CD4-positive, CD25-positive, alpha-beta regulatory T cell (primary cell): ENCODE measurements around the gene RICTOR. TPM values are rescaled to one million over a fixed set of nuclear protein-coding genes. Genes with fewer than 3 reads are reported as not detected.

Experiments used
- ATAC-seq, 2 donors: fragments of 150-1000 bp; cut with Tn5 transposase; one replicate each; pipeline ENCODE4 v1.10.0; 2021; ENCODE audit warnings: low read depth in 2 of 2, moderate number of reproducible peaks in 2 of 2, moderate library complexity in 1 of 2
- DNase-seq, 3 donors: peaks; one replicate each; pipeline versions ENCODE4 v3.0.0 to v3.0.0-alpha.2; 2012 to 2022; ENCODE audit warnings: mixed read lengths in 1 of 3
- H3K27ac ChIP-seq: one replicate; pipeline ENCODE4 v1.7.0; 2013; ENCODE audit warnings: mild to moderate bottlenecking, low read length; ENCODE audit not compliant: insufficient read depth, poor library complexity, severe bottlenecking
- H3K27me3 ChIP-seq: one replicate; pipeline ENCODE4 v1.7.0; 2013; ENCODE audit warnings: low read length; ENCODE audit not compliant: control insufficient read depth, insufficient read depth
- H3K36me3 ChIP-seq: one replicate; pipeline ENCODE4 v1.7.0; 2013; ENCODE audit warnings: mild to moderate bottlenecking, low read length, moderate library complexity; ENCODE audit not compliant: control insufficient read depth, insufficient read depth
- H3K4me1 ChIP-seq: 2 replicates; pipeline ENCODE4 v1.7.0; 2013; ENCODE audit warnings: mild to moderate bottlenecking, low read length; ENCODE audit not compliant: insufficient read depth, control insufficient read depth, poor library complexity, severe bottlenecking
- H3K4me3 ChIP-seq: one replicate; pipeline ENCODE4 v1.7.0; 2013; ENCODE audit warnings: low read depth, mild to moderate bottlenecking, low read length, moderate library complexity
- H3K9me3 ChIP-seq, 2 experiments: 1 replicate in 1 of 2; 2 replicates in 1 of 2; pipeline ENCODE4 v1.7.0; 2013; ENCODE audit warnings: low read length in 2 of 2, mild to moderate bottlenecking in 1 of 2, moderate library complexity in 1 of 2; ENCODE audit not compliant: control insufficient read depth in 2 of 2
- H3K27ac Mint-ChIP-seq, 3 donors: one replicate each; pipeline ENCODE4 v1.8.0; 2020 to 2022; ENCODE audit warnings: mild to moderate bottlenecking in 3 of 3, mixed read lengths in 3 of 3, moderate library complexity in 2 of 3
- H3K27me3 Mint-ChIP-seq: one replicate; pipeline ENCODE4 v1.8.0; 2022; ENCODE audit warnings: mild to moderate bottlenecking, mixed read lengths
- H3K36me3 Mint-ChIP-seq: one replicate; pipeline ENCODE4 v1.8.0; 2020; ENCODE audit warnings: mixed read lengths
- H3K4me1 Mint-ChIP-seq, 4 donors: one replicate each; pipeline ENCODE4 v1.8.0; 2020 to 2022; ENCODE audit warnings: mixed read lengths in 4 of 4, mild to moderate bottlenecking in 1 of 4
- H3K4me3 Mint-ChIP-seq, 4 donors: one replicate each; pipeline ENCODE4 v1.8.0; 2020 to 2022; ENCODE audit warnings: mild to moderate bottlenecking in 4 of 4, mixed read lengths in 4 of 4, moderate library complexity in 3 of 4
- H3K9me3 Mint-ChIP-seq, 7 donors: one replicate each; pipeline ENCODE4 v1.8.0; 2020 to 2022; ENCODE audit warnings: mixed read lengths in 7 of 7, mild to moderate bottlenecking in 3 of 7, moderate library complexity in 2 of 7
- polyA plus RNA-seq, 4 donors: library from polyadenylated mRNA; unstranded; fragments of 300-500 nt; fragmentation: Illumina TruSeq; gene quantifications; one replicate each; pipeline ENCODE4 v1.2.3, GENCODE V29; 2021
- total RNA-seq: library from RNA; stranded (reverse); gene quantifications from one replicate; pipeline ENCODE4 v1.2.3, GENCODE V29; 2022

The RICTOR gene
- total and polyA plus RNA-seq, 5 donors from 2014 or later = 11.3 to 84.0 (median 15.2) TPM

DNA sequence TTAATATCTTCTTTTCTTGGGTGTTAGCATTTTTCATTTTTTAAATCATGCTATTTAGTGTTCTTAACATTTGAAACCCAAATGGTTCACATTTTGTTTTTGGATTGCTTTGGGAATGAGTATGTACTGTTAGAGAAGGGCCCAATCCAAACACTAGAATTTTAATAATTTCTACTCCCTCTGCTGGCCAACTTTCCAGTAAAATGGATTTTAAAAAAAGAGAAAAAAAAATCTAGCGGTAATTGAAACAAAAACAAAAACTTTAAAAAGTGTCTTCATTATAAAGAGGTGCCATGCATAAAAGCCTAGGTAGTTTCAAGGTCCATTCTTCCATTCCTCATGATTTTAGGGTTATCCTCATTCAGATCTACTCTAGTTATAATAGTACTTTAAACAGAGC lies 32.1 kb upstream of the RICTOR start:
- no peak overlapping the region for H3K4me3 ChIP-seq
- ATAC-seq (no peak), DNase-seq (no peak)
- Mint-ChIP-seq H3K36me3 (peaks cover 53% of the 10 kb centered on the region), H3K4me3 (no peak overlapping the region), H3K9me3 (no peaks in the 10 kb centered on the region), H3K4me1 (peaks cover 10 to 22% (median 14%) of the 10 kb centered on the region in 4 donors), H3K27ac (no peak overlapping the region), H3K27me3 (no peaks in the 10 kb centered on the region)
- no peaks in the 10 kb centered on the region for H3K27me3 ChIP-seq
- peaks cover 85% of the 10 kb centered on the region for H3K36me3 ChIP-seq
- no peaks in the 10 kb centered on the region for H3K9me3 ChIP-seq
- no peaks in the 10 kb centered on the region for H3K4me1 ChIP-seq
- H3K27ac ChIP-seq = no peak overlapping the region

DNA sequence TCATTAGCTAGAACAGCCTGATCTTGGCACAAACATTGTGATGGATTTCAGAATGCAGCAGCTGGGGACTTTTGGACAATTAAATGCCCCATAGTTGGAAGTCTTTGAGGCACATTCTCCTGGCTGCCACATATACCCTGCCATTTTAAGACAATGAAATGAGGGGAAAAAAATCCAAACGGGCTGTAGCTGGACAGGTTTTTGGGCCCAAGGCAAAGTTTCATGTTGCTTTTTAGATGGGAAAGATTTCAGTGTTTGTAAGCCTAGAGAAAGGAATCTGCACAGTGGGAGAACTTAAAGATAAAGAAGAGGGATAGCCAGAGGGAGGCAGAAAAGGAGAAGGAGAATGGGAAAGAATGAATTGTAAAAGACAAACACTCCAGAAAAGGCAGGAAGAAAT lies 30.0 kb upstream of the RICTOR start:
- H3K36me3 ChIP-seq = peaks cover 64% of the 10 kb centered on the region
- no peak overlapping the region for H3K4me3 ChIP-seq
- ATAC-seq = no peak
- H3K4me1 ChIP-seq = no peaks in the 10 kb centered on the region
- Mint-ChIP-seq H3K4me3 (no peak overlapping the region), H3K9me3 (no peaks in the 10 kb centered on the region), H3K4me1 (peaks cover 19 to 36% (median 29%) of the 10 kb centered on the region in 4 donors), H3K27ac (peak overlapping the region; percentile 42 to 66 (median 59)), H3K36me3 (peaks cover 43% of the 10 kb centered on the region), H3K27me3 (no peaks in the 10 kb centered on the region)
- no peaks in the 10 kb centered on the region for H3K9me3 ChIP-seq
- no peak overlapping the region for H3K27ac ChIP-seq
- no peak for DNase-seq
- H3K27me3 ChIP-seq = no peaks in the 10 kb centered on the region

DNA sequence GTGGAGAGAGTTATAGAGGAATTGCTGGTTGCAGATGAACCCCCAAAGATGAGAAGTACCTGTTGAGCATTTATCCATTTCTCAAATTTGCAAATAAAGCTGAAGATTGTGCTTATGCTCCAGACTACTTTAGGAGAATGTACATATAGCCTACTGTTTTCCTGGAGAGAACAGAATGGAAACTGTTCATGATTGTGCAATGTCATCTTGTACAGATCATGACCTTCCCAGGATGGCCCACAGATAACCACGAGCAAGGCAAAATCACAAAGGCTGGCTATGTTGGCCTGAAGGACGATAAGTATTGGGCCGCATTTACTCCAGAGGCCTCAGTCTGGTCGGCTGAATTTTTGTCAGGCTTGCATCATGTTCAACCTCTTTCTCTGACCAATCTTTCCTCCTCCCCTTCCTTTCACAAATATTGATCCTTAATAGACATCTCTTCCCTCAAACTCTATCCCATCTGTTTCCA lies 28.5 kb upstream of the RICTOR start:
- H3K27me3 Mint-ChIP-seq = no peaks in the 10 kb centered on the region
- H3K9me3 Mint-ChIP-seq = no peaks in the 10 kb centered on the region
- peaks cover 19 to 37% (median 29%) of the 10 kb centered on the region in 4 donors for H3K4me1 Mint-ChIP-seq
- Histone ChIP-seq H3K9me3 (no peaks in the 10 kb centered on the region), H3K36me3 (peaks cover 50% of the 10 kb centered on the region), H3K4me3 (no peak overlapping the region), H3K27ac (no peak overlapping the region), H3K27me3 (no peaks in the 10 kb centered on the region), H3K4me1 (no peaks in the 10 kb centered on the region)
- DNase-seq = no peak
- H3K4me3 Mint-ChIP-seq = peak overlapping the region in 1 of 4 donors; percentile 23
- H3K36me3 Mint-ChIP-seq = peaks cover 33% of the 10 kb centered on the region
- ATAC-seq = no peak
- H3K27ac Mint-ChIP-seq = peak overlapping the region; percentile 1 to 36 (median 29)

DNA sequence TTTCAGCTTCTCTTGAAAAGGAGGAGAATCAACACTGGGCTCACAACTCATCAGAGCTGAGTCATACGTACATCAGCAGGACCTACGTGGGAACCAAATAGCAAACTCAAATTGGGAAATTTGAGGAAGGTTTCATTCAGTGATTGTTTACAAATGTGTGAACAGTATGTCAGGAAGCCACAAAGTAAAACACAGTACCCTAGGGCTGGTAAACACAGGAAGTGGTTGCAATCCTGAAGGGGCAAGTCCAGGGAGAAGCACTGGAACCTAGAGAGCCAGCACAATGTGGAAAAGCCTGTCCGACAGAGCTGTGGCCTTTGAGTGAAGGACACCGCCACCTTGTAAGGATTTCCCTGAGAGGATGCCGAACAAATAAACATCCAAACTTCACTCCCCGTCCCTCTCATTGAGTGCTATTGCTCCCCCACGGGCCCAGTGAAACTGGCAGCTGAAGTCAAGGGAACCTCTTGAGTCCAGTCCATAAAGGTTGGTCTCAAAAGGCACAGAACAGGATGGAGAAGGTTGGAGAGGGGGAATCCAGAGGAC lies 26.7 kb upstream of the RICTOR start:
- ATAC-seq = no peak
- H3K4me1 Mint-ChIP-seq = peaks cover 19 to 37% (median 29%) of the 10 kb centered on the region in 4 donors
- peak overlapping the region; percentile 62 to 64 (median 62) for H3K27ac Mint-ChIP-seq
- H3K36me3 Mint-ChIP-seq = peaks cover 25% of the 10 kb centered on the region
- H3K4me3 Mint-ChIP-seq = peak overlapping the region in 2 of 4 donors; percentile 27 to 46
- H3K9me3 ChIP-seq = no peaks in the 10 kb centered on the region
- no peaks in the 10 kb centered on the region for H3K27me3 ChIP-seq
- H3K4me3 ChIP-seq = no peak overlapping the region
- peaks cover 32% of the 10 kb centered on the region for H3K36me3 ChIP-seq
- no peak overlapping the region for H3K27ac ChIP-seq
- no peaks in the 10 kb centered on the region for H3K9me3 Mint-ChIP-seq
- no peaks in the 10 kb centered on the region for H3K27me3 Mint-ChIP-seq
- DNase-seq = no peak
- H3K4me1 ChIP-seq = no peaks in the 10 kb centered on the region

DNA sequence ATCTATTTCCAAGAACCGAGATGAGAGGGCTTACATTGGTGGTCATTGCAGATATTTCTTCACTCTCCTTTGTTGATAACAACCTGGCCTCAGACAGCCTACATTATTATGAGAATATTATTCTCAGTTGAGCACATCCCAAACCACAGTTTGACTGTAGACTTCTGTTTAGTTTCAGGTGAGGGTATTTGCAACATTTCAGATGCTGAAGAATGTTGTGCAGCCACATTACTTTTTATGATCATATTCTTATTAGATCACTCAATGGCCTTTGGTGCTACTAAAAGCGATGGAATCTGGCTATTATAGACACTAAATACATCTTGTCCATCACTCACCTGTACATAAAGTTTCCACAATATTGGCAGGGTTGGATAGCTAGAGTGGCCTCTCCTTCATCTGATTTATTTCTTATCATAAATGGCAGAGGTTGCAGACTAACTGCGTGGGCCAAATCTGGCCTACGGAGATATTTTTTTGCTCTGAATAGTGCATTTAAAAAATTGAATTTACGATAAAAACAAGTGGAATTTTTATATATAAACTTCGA lies 26.2 kb upstream of the RICTOR start:
- Histone ChIP-seq H3K9me3 (no peaks in the 10 kb centered on the region), H3K36me3 (peaks cover 27% of the 10 kb centered on the region), H3K4me3 (no peak overlapping the region), H3K27ac (no peak overlapping the region), H3K4me1 (no peaks in the 10 kb centered on the region), H3K27me3 (no peaks in the 10 kb centered on the region)
- DNase-seq = no peak
- ATAC-seq = no peak
- H3K36me3 Mint-ChIP-seq = peaks cover 23% of the 10 kb centered on the region
- H3K27me3 Mint-ChIP-seq = no peaks in the 10 kb centered on the region
- no peaks in the 10 kb centered on the region for H3K9me3 Mint-ChIP-seq
- peak overlapping the region; percentile 62 to 64 (median 62) for H3K27ac Mint-ChIP-seq
- peaks cover 19 to 37% (median 29%) of the 10 kb centered on the region in 4 donors for H3K4me1 Mint-ChIP-seq
- peak overlapping the region in 1 of 4 donors; percentile 5 for H3K4me3 Mint-ChIP-seq

DNA sequence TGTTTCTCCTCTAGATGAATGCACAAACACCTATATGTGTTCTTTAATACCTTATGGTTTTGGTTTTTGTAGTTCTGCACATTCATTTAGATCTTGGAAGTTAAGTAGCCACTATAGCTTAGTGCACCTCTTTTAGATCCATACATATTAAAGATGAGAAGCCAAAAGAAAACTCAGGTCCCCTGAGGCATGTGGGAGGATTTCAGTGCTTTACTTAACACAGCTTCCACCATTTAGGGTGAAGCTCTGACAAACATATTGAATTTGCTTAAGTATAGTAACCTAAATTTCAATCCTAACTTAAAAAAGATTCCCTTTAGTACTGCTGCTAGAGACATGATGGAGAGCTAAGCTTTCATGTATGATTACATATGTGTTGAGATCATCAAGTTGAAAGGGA lies 25.6 kb upstream of the RICTOR start:
- Histone ChIP-seq H3K27me3 (no peaks in the 10 kb centered on the region), H3K4me3 (no peak overlapping the region), H3K36me3 (peaks cover 22% of the 10 kb centered on the region), H3K4me1 (no peaks in the 10 kb centered on the region), H3K9me3 (no peaks in the 10 kb centered on the region), H3K27ac (peak overlapping the region; percentile 34)
- H3K27ac Mint-ChIP-seq = peak overlapping the region; percentile 15 to 72 (median 23)
- ATAC-seq = no peak
- H3K9me3 Mint-ChIP-seq = no peaks in the 10 kb centered on the region
- peaks cover 23% of the 10 kb centered on the region for H3K36me3 Mint-ChIP-seq
- H3K4me1 Mint-ChIP-seq = peaks cover 19 to 37% (median 29%) of the 10 kb centered on the region in 4 donors
- no peak overlapping the region for H3K4me3 Mint-ChIP-seq
- H3K27me3 Mint-ChIP-seq = no peaks in the 10 kb centered on the region
- no peak for DNase-seq

DNA sequence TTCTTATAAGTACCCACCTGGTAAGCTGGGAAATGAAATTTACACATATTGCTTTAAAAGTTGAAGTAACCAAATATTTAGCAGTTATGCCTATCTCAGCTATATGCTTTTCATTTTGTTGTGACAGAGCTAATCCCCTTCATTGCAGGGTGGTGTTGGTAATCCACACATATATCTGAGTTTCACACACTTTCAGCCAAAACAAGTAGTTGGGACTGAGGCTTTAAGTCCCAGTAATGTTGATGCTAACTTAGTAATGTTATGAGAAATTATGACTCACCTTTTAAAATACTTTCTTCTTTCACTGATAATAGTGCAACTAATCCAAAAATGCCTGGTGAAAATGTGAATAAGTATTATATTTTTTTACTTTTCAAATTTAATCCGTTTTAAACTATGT lies 19.2 kb upstream of the RICTOR start:
- no peak overlapping the region for H3K27ac ChIP-seq
- peaks cover 21% of the 10 kb centered on the region for H3K27me3 ChIP-seq
- peaks cover 46% of the 10 kb centered on the region for H3K27me3 Mint-ChIP-seq
- no peaks in the 10 kb centered on the region for H3K36me3 ChIP-seq
- H3K9me3 Mint-ChIP-seq = peaks cover 0 to 8% (median under 1%) of the 10 kb centered on the region in 7 donors
- no peak overlapping the region for H3K4me3 Mint-ChIP-seq
- H3K4me1 Mint-ChIP-seq = peaks cover 0 to 2% (median 0%) of the 10 kb centered on the region in 4 donors
- no peaks in the 10 kb centered on the region for H3K4me1 ChIP-seq
- no peak overlapping the region for H3K4me3 ChIP-seq
- peaks cover 3 to 5% of the 10 kb centered on the region in 2 experiments for H3K9me3 ChIP-seq
- DNase-seq = no peak
- H3K36me3 Mint-ChIP-seq = no peaks in the 10 kb centered on the region
- ATAC-seq = no peak
- no peak overlapping the region for H3K27ac Mint-ChIP-seq
